HG03139 (cell line): ENCODE data around the gene LRRC72.

Experiments used
- ATAC-seq: cut with Tn5 transposase; IDR thresholded peaks from one replicate; pipeline ENCODE4 v1.9.1; 2021; ENCODE audit not compliant: unreplicated experiment

LRRC72 gene

GRCh38 chr7:16615228-16615627, 88.6 kb downstream of the LRRC72 start:
- ATAC-seq = no peak

DNA sequence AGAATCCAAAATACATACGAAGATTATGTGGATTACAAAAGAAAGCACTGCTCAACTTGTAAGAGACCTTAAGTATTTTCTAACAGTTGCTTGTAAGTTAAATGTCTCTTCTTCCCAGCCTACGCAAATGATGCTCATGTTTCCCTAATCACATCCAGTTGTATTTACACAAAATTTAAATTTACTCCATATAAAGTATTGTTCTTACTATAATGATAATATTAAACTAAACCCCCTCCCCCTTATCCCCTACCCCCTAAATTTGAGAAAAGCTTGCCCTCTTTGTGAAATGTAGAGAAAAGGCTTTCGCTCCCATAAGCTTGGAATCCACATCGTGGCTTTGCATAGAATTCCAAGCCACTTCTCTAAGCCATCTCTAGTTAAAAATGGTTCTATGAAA, 89.5 kb downstream of the LRRC72 start:
- no peak for ATAC-seq

- no peak for ATAC-seq
Measured at GRCh38 chr7:16616542-16616941, 89.9 kb downstream of the LRRC72 start.

- ATAC-seq = peak; percentile 83
Measured at GRCh38 chr7:16619979-16620408, 93.4 kb downstream of the LRRC72 start.

- no peak for ATAC-seq
Measured at GRCh38 chr7:16626388-16626787, 99.8 kb downstream of the LRRC72 start.

DNA sequence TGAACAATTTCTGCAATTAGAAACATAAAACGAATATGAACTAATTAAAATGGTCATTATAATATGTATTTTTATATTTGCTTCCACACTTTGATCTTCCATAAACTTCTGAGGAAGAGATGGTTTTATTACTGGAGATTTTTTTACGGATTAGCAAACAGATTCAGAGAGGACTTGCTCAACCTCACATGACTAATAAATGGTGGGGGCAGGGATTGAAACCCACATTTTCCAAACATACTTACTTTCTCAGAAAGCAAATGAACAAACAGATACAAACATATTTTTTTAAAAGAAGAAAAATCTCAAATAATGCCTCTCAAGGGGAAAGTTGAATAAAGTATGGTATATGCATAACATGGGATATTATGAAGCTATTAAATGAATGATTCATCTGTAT, 100.6 kb downstream of the LRRC72 start:
- no peak for ATAC-seq

DNA sequence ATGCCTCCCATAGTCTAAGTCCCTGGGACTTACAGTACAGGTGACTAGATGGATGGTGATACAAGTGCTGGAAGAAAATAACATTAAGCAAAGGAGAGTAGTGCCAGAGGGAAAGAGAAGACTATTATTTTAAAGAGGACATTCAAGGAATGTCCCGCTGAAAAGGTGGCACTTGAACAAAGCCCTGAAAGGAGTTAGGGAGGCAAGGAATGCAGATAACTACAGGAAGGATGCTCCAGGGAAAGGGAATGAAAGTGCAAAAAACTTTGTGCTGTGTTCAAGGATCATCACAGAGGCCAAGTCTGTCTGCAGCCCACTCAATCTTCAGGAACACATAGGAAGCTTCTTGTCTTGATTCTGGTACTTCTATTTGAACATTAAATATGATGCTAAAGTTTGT, 104.0 kb downstream of the LRRC72 start:
- ATAC-seq = no peak
